ENCODE data around the gene PAQR5. TPM values are rescaled to one million over a fixed set of nuclear protein-coding genes. Genes with fewer than 3 reads are reported as not detected.
A peak's percentile ranks its signal among the peaks of the same experiment; 100 is the strongest.

The PAQR5 gene
- total RNA-seq, 1 donor from 2014 or later, result 0.53 TPM

GRCh38 chr15:69282104-69282743 lies 16.5 kb upstream of the PAQR5 start:
- Histone ChIP-seq H3K27me3 (ENCODE audit: control insufficient read depth, insufficient read depth, low read length) (no peaks in the 10 kb centered on the region), H3K4me3 (ENCODE audit: low read depth, low read length) (no peak overlapping the region), H3K36me3 (ENCODE audit: control insufficient read depth, insufficient read depth, low read length) (no peaks in the 10 kb centered on the region)
- TF ChIP-seq, protein P1, sequence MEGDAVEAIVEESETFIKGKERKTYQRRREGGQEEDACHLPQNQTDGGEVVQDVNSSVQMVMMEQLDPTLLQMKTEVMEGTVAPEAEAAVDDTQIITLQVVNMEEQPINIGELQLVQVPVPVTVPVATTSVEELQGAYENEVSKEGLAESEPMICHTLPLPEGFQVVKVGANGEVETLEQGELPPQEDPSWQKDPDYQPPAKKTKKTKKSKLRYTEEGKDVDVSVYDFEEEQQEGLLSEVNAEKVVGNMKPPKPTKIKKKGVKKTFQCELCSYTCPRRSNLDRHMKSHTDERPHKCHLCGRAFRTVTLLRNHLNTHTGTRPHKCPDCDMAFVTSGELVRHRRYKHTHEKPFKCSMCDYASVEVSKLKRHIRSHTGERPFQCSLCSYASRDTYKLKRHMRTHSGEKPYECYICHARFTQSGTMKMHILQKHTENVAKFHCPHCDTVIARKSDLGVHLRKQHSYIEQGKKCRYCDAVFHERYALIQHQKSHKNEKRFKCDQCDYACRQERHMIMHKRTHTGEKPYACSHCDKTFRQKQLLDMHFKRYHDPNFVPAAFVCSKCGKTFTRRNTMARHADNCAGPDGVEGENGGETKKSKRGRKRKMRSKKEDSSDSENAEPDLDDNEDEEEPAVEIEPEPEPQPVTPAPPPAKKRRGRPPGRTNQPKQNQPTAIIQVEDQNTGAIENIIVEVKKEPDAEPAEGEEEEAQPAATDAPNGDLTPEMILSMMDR (IDR thresholded peaks at IDR 0.05; ENCODE audit: insufficient read depth, low read length, severe bottlenecking), result no peak
- DNase-seq (ENCODE audit: low read depth) (no peak), FAIRE-seq (no peak)

- H3K36me3 ChIP-seq (ENCODE audit: control insufficient read depth, insufficient read depth, low read length), result no peaks in the 10 kb centered on the region
- FAIRE-seq (peak; percentile 75), DNase-seq (ENCODE audit: low read depth) (no peak)
- H3K27me3 ChIP-seq (ENCODE audit: control insufficient read depth, insufficient read depth, low read length), result no peaks in the 10 kb centered on the region
- TF ChIP-seq, protein P1 (IDR thresholded peaks at IDR 0.05; ENCODE audit: insufficient read depth, low read length, severe bottlenecking), result no peak
- H3K4me3 ChIP-seq (ENCODE audit: low read depth, low read length), result no peak overlapping the region
These were observed 12.9 kb upstream of the PAQR5 start for GRCh38 chr15:69285834-69286233.

DNA sequence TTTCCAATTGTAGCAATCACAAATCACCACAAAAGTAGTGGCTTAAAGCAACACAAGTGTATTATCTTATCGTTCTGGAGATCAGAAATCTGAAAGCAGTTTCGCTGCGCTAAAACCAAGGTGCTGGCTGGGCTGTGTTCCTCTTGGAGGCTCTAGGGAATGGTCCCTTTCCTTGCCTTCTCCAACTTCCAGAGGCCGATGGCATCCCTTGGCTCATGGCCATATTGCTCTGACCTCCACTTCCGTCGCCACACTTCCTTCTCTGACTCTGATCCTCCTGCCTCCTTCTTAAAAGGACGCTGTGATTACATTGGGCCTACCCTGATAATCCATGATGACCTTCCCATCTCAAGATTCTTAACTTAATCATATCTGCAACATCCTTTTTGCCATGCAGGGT lies 10.7 kb upstream of the PAQR5 start:
- DNase-seq (ENCODE audit: low read depth) (no peak), FAIRE-seq (peak; percentile 68)
- Histone ChIP-seq H3K27me3 (ENCODE audit: control insufficient read depth, insufficient read depth, low read length) (no peaks in the 10 kb centered on the region), H3K36me3 (ENCODE audit: control insufficient read depth, insufficient read depth, low read length) (no peaks in the 10 kb centered on the region), H3K4me3 (ENCODE audit: low read depth, low read length) (no peak overlapping the region)
- TF ChIP-seq, protein P1 (IDR thresholded peaks at IDR 0.05; ENCODE audit: insufficient read depth, low read length, severe bottlenecking), result no peak

DNA sequence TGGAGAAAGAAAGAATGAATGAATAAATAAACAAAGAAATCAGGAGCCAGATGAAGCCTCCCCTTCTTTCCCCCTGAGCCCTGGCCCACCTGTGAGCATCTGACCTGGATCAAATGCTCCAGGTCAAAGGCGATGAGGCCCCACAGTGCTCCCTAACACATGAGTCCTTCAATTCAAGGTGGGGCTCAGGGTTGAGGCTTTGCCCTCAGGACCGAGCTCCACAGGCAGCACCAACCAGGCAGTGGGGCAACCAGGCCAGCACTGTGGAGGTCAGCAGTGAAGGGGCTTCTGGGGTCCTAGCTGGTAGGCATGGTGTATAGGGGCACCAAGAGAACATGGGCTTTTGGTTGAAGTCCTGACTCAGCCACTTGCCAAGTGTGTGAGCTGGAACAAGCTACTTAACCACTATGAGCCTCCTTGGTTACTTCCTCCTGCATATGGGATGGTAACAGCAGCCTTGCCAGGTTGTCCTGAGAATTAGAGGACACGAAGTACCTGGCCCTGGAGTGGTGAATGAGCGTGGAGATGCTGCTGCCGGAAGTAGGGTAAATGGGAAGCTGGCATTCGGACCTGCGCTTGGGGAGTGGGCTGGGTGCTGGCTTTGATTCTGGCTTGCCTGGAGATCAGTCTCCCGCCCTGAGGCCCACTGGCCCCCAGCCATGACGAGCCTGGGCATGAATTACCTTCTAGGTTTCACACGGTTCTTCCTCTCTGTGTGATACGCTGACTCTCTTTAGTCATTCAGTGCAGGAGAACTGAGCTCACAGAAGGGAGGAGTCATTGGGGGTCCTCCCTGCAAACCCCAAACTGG lies 10.0 kb upstream of the PAQR5 start:
- Histone ChIP-seq H3K36me3 (ENCODE audit: control insufficient read depth, insufficient read depth, low read length) (no peaks in the 10 kb centered on the region), H3K4me3 (ENCODE audit: low read depth, low read length) (no peak overlapping the region), H3K27me3 (ENCODE audit: control insufficient read depth, insufficient read depth, low read length) (no peaks in the 10 kb centered on the region)
- TF ChIP-seq, protein P1 (IDR thresholded peaks at IDR 0.05; ENCODE audit: insufficient read depth, low read length, severe bottlenecking), result no peak
- FAIRE-seq (peak; percentile 60), DNase-seq (ENCODE audit: low read depth) (peak; percentile 79)

- DNase-seq (ENCODE audit: low read depth) (no peak), FAIRE-seq (no peak)
These were observed 9.2 kb upstream of the PAQR5 start for GRCh38 chr15:69289342-69290146.

More at GRCh38 chr15:69289342-69290146, 9.2 kb upstream of the PAQR5 start:
- TF ChIP-seq, protein P1 (IDR thresholded peaks at IDR 0.05; ENCODE audit: insufficient read depth, low read length, severe bottlenecking), result no peak
- Histone ChIP-seq H3K36me3 (ENCODE audit: control insufficient read depth, insufficient read depth, low read length) (no peaks in the 10 kb centered on the region), H3K4me3 (ENCODE audit: low read depth, low read length) (no peak overlapping the region), H3K27me3 (ENCODE audit: control insufficient read depth, insufficient read depth, low read length) (no peaks in the 10 kb centered on the region)

All from bronchial epithelial cell (primary cell).